Panc1 (cell line): ENCODE measurements around the gene NTF4.
"Not testable (repeated sequence)": the region's sequence is repeated elsewhere in the genome, so short reads cannot be mapped to it uniquely, and the experiment has no call there.

ENCODE experiments used
- CTCF ChIP-seq: fragments of 450-650 bp; IDR thresholded peaks from 2 replicates; pipeline ENCODE4 v1.5.1; 2017; ENCODE audit warnings: mild to moderate bottlenecking
- POLR2AphosphoS5 ChIP-seq: IDR thresholded peaks from 2 replicates; pipeline ENCODE4 v1.6.1; 2012; ENCODE audit warnings: mild to moderate bottlenecking, low read depth, low read length, moderate library complexity
- REST ChIP-seq, 2 experiments: IDR thresholded peaks; 2 replicates each; pipeline ENCODE4 v1.6.1; 2011 to 2012; ENCODE audit warnings: low read depth in 2 of 2, control low read depth in 1 of 2, low read length in 1 of 2, mild to moderate bottlenecking in 1 of 2, moderate library complexity in 1 of 2; ENCODE audit not compliant: insufficient read depth in 1 of 2
- SIN3A ChIP-seq: IDR thresholded peaks from 2 replicates; pipeline ENCODE4 v1.6.1; 2012; ENCODE audit warnings: low read depth, mild to moderate bottlenecking, low read length, moderate library complexity, borderline replicate concordance; ENCODE audit not compliant: insufficient read depth
- TCF7L2 ChIP-seq: IDR thresholded peaks from 2 replicates; pipeline ENCODE4 v1.6.1; 2011; ENCODE audit warnings: mild to moderate bottlenecking, low read depth, low read length, inconsistent platforms

GRCh38 chr19:49056902-49057596 lies 7.6 kb downstream of the NTF4 start:
- TF ChIP-seq SIN3A; CTCF; POLR2AphosphoS5; REST (IDR thresholded peaks at IDR 0.05; ENCODE audit: insufficient read depth in 1 of 2, low read depth in 2 of 2, low read length in 1 of 2); TCF7L2: not testable (repeated sequence)
